Mesenteric fat pad (tissue), 1 donor: ENCODE data around the gene CHCHD1. TPM values are rescaled to one million over a fixed set of nuclear protein-coding genes. Genes with fewer than 3 reads are reported as not detected.

Experiments
- DNase-seq: peaks from one replicate; pipeline ENCODE4 v3.0.0-alpha.2; 2020; ENCODE audit warnings: low spot score
- long read RNA-seq: library from polyadenylated mRNA; unstranded; transcript quantifications from one replicate; pipeline ENCODE4 v2.0.0, GENCODE V29; 2020
- total RNA-seq: library from RNA; stranded (reverse); fragmentation: NEBNext Ultra II Directional; extraction: Animal tissue kit (Norgen Biotek cat#: 25700); gene quantifications from one replicate; pipeline ENCODE4 v1.2.1, GENCODE V29; 2021
- donor health status: DM: yes; HTN: yes; CAD: no.

CHCHD1 gene
- 17.7 TPM for total RNA-seq
- long read RNA-seq, transcript CHCHD1-201 (3 exons, 835 nt) = major isoform, 5 of 11 reads
- long read RNA-seq, partial matches to known transcripts = 1 of 11 reads
- long read RNA-seq, other reads (novel, unspliced or antisense) = 3 of 11 reads

- DNase-seq = peak; percentile 99
Measured at GRCh38 chr10:73781879-73782748, at the start of gene CHCHD1. TSS of gene CHCHD1 (plus strand) at chr10:73782048. CDS start at chr10:73782076, 28 bp downstream.

GRCh38 chr10:73732426-73732825 lies 49.4 kb upstream of the CHCHD1 start:
- no peak for DNase-seq

GRCh38 chr10:73732931-73733623 lies 48.8 kb upstream of the CHCHD1 start:
- DNase-seq = no peak

GRCh38 chr10:73734028-73734720 lies 47.7 kb upstream of the CHCHD1 start:
- no peak for DNase-seq

- no peak for DNase-seq
Measured at GRCh38 chr10:73734796-73735305, 47.0 kb upstream of the CHCHD1 start.

GRCh38 chr10:73740501-73741254 lies 41.2 kb upstream of the CHCHD1 start:
- peak; percentile 55 for DNase-seq

- DNase-seq = peak; percentile 45
Measured at GRCh38 chr10:73742454-73742734, 39.5 kb upstream of the CHCHD1 start.

- no peak for DNase-seq
Measured at GRCh38 chr10:73743327-73743904, 38.4 kb upstream of the CHCHD1 start.

GRCh38 chr10:73743905-73744663 lies 37.8 kb upstream of the CHCHD1 start, which contains the start of gene SEC24C:
TSS of gene SEC24C (plus strand) at chr10:73744372. CDS start at chr10:73746833, 2,461 bp downstream.
- DNase-seq = peak; percentile 98

- no peak for DNase-seq
Measured at GRCh38 chr10:73744664-73744975, 37.2 kb upstream of the CHCHD1 start.

GRCh38 chr10:73746721-73747120 lies 35.1 kb upstream of the CHCHD1 start:
- peak; percentile 26 for DNase-seq

GRCh38 chr10:73750819-73751218 lies 31.0 kb upstream of the CHCHD1 start:
- DNase-seq = no peak

- peak; percentile 5 for DNase-seq
Measured at GRCh38 chr10:73756183-73756582, 25.7 kb upstream of the CHCHD1 start.

- peak; percentile 24 for DNase-seq
Measured at GRCh38 chr10:73758704-73759511, 22.9 kb upstream of the CHCHD1 start.

GRCh38 chr10:73759512-73760115 lies 22.2 kb upstream of the CHCHD1 start:
- peak; percentile 55 for DNase-seq

- DNase-seq = peak; percentile 3
Measured at GRCh38 chr10:73761781-73762180, 20.1 kb upstream of the CHCHD1 start.

GRCh38 chr10:73762915-73763314 lies 18.9 kb upstream of the CHCHD1 start:
- peak; percentile 5 for DNase-seq

- DNase-seq = peak; percentile 14
Measured at GRCh38 chr10:73763343-73763742, 18.5 kb upstream of the CHCHD1 start.
